ENCODE measurements around the gene THPO. TPM values are rescaled to one million over a fixed set of nuclear protein-coding genes. Genes with fewer than 3 reads are reported as not detected.
"Not testable (repeated sequence)": the region's sequence is repeated elsewhere in the genome, so short reads cannot be mapped to it uniquely, and the experiment has no call there.

Gene THPO
- total RNA-seq, 2 experiments from 2014 or later = not detected

- ChIA-PET CTCF (interaction anchor here (1.1 kb wide), 1 partner anchor 13 kb away, joined by 3 read pairs; the partner anchor contains the start of gene FAM131A), POLR2A (interaction anchor here (3.2 kb wide), 1 partner anchor 12 kb away, joined by 10 read pairs; the partner anchor contains the start of genes CLCN2 and POLR2H)
- Mint-ChIP-seq H3K9me3 (no peaks in the 10 kb centered on the region), H3K36me3 (ENCODE audit: low read depth) (peaks cover 2% of the 10 kb centered on the region), H3K27ac (no peak overlapping the region), H3K4me3 (no peak overlapping the region), H3K27me3 (no peaks in the 10 kb centered on the region), H3K4me1 (peaks cover 13% of the 10 kb centered on the region)
- DNase-seq = no peak
Observed at GRCh38 chr3:184349563-184350470, 28.2 kb downstream of the THPO start.

- H3K4me3 Mint-ChIP-seq = no peak overlapping the region
- H3K27me3 Mint-ChIP-seq = no peaks in the 10 kb centered on the region
- POLR2A ChIA-PET = interaction anchor here (1.0 to 2.4 kb wide), 4 partner anchors 10 to 32 kb away, joined by 3 to 10 read pairs (median 4); partner anchors contain the start of genes CLCN2 and POLR2H
- H3K4me1 Mint-ChIP-seq = peaks cover 9% of the 10 kb centered on the region
- CTCF ChIA-PET = interaction anchor here (1.3 kb wide), 1 partner anchor 24 kb away, joined by 6 read pairs; no protein-coding TSS in a partner anchor
- no peak for DNase-seq
- H3K9me3 Mint-ChIP-seq = no peaks in the 10 kb centered on the region
- H3K36me3 Mint-ChIP-seq (ENCODE audit: low read depth) = peaks cover 2% of the 10 kb centered on the region
- H3K27ac Mint-ChIP-seq = no peak overlapping the region
Observed at GRCh38 chr3:184348057-184348382, 30.0 kb downstream of the THPO start.

DNA sequence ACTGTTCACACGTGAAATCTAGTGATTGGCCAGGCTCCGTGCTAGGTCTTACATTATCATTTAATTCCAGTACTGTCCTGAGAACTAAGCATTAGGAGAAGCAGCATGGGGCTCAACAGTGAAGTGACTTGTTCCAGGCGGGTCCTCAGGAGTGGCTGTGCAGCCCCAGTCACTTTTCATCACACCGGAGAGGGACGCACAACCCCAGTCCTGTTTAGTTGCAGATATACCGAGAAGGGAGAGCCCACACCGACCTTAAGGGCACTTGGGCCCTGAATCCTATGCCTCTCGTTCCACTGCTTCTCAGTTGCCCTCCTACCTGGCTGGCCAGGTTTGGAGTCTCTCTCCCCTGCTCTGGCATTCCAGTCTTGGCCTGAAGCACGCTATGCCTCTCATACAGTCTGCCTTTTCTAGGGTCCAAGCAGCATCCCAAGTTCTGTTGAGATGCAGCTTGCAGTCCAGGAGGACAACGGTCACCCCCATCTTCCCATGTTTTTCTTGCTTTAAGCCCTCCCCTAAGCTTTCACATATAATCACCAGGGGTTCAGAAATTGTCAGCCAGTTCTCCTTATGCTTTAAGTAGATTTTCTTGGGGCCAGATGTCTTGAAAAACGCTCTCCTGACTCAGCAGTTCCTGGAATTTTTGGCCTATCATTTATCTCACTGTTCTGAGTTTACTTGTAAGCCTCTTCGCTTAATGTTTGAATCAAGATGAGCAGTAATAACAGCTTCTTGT, 30.5 kb downstream of the THPO start:
- no peaks in the 10 kb centered on the region for H3K27me3 Mint-ChIP-seq
- H3K4me3 Mint-ChIP-seq = no peak overlapping the region
- DNase-seq = no peak
- no peak overlapping the region for H3K27ac Mint-ChIP-seq
- POLR2A ChIA-PET = interaction anchor here (1.0 to 2.4 kb wide), 4 partner anchors 10 to 32 kb away, joined by 3 to 10 read pairs (median 4); partner anchors contain the start of genes CLCN2 and POLR2H
- peaks cover 9% of the 10 kb centered on the region for H3K4me1 Mint-ChIP-seq
- no peaks in the 10 kb centered on the region for H3K9me3 Mint-ChIP-seq
- H3K36me3 Mint-ChIP-seq (ENCODE audit: low read depth) = peaks cover 2% of the 10 kb centered on the region
- CTCF ChIA-PET = interaction anchor here (0.9 to 1.3 kb wide), 2 partner anchors 16 to 24 kb away, joined by 3 to 6 read pairs; no protein-coding TSS in a partner anchor

DNA sequence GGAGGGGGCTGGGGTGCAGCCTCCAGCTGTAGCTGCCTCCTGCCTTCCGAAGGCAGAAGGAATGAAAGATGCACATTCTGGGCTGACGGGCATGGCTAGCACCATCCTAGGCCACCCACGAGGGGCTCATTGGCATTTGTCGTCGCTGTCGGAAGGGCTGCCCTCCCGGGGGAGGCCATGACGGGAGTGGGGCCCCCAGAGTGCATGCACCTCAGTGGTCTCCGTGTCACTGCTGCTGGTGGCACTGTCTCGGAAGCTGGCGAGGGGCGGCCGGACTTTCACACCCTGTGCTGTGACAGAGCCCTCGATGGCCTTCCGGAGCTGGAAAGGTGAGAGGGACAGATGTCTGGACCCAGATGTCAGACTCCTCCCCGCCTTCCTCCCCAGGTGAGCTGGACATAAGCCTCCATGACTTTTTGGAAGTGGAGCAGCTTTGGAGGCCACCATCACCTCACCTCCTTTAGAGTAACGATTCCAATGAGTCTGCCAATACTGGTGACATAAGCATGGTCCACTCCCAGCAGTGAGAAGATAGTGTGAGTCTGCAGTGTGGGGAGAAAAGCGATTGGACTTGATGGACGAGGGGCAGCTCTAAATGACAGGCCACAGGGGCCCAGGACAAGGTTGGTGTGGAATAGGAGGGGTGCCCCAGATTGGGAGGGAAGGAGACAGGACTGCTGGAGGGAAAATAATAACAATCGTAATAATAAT, 31.4 kb downstream of the THPO start:
- H3K9me3 Mint-ChIP-seq = no peaks in the 10 kb centered on the region
- no peak for DNase-seq
- no peak overlapping the region for H3K4me3 Mint-ChIP-seq
- H3K27ac Mint-ChIP-seq = no peak overlapping the region
- H3K4me1 Mint-ChIP-seq = peaks cover 9% of the 10 kb centered on the region
- H3K36me3 Mint-ChIP-seq (ENCODE audit: low read depth) = peaks cover 2% of the 10 kb centered on the region
- H3K27me3 Mint-ChIP-seq = no peaks in the 10 kb centered on the region
- ChIA-PET POLR2A (interaction anchor here (2.4 kb wide), 1 partner anchor 15 kb away, joined by 10 read pairs; the partner anchor contains the start of genes CLCN2 and POLR2H), CTCF (interaction anchor here (0.9 kb wide), 1 partner anchor 17 kb away, joined by 3 read pairs; no protein-coding TSS in a partner anchor)

DNA sequence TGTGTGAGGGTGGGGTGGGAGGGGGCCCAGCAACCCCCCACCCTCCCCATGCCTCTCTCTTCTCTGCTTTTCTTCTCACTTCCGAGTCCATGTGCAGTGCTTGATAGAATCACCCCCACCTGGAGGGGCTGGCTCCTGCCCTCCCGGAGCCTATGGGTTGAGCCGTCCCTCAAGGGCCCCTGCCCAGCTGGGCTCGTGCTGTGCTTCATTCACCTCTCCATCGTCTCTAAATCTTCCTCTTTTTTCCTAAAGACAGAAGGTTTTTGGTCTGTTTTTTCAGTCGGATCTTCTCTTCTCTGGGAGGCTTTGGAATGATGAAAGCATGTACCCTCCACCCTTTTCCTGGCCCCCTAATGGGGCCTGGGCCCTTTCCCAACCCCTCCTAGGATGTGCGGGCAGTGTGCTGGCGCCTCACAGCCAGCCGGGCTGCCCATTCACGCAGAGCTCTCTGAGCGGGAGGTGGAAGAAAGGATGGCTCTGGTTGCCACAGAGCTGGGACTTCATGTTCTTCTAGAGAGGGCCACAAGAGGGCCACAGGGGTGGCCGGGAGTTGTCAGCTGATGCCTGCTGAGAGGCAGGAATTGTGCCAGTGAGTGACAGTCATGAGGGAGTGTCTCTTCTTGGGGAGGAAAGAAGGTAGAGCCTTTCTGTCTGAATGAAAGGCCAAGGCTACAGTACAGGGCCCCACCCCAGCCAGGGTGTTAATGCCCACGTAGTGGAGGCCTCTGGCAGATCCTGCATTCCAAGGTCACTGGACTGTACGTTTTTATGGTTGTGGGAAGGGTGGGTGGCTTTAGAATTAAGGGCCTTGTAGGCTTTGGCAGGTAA, 32.5 kb downstream of the THPO start:
- no peaks in the 10 kb centered on the region for H3K27me3 Mint-ChIP-seq
- DNase-seq = no peak
- H3K4me1 Mint-ChIP-seq = peaks cover 17% of the 10 kb centered on the region
- peaks cover 2% of the 10 kb centered on the region for H3K36me3 Mint-ChIP-seq (ENCODE audit: low read depth)
- H3K4me3 Mint-ChIP-seq = no peak overlapping the region
- ChIA-PET POLR2A (interaction anchor here (1.1 kb wide), 1 partner anchor 16 kb away, joined by 3 read pairs; the partner anchor contains the start of genes CLCN2 and POLR2H), CTCF (interaction anchor here (0.7 to 0.8 kb wide), 2 partner anchors 9 to 197 kb away, joined by 3 to 4 read pairs; no protein-coding TSS in a partner anchor)
- no peaks in the 10 kb centered on the region for H3K9me3 Mint-ChIP-seq
- no peak overlapping the region for H3K27ac Mint-ChIP-seq

- no peaks in the 10 kb centered on the region for H3K27me3 Mint-ChIP-seq
Observed at GRCh38 chr3:184344579-184345316, 33.3 kb downstream of the THPO start.

GRCh38 chr3:184343200-184343876, 34.7 kb downstream of the THPO start:
- Mint-ChIP-seq H3K36me3 (ENCODE audit: low read depth) (peaks cover 2% of the 10 kb centered on the region), H3K27ac (no peak overlapping the region), H3K4me3 (no peak overlapping the region), H3K9me3 (no peaks in the 10 kb centered on the region), H3K27me3 (no peaks in the 10 kb centered on the region), H3K4me1 (peaks cover 21% of the 10 kb centered on the region)
- no peak for DNase-seq
- CTCF ChIA-PET = no interaction called here
- POLR2A ChIA-PET = no interaction called here

More at GRCh38 chr3:184344579-184345316, 33.3 kb downstream of the THPO start:
- Mint-ChIP-seq H3K27ac (no peak overlapping the region), H3K36me3 (ENCODE audit: low read depth) (peaks cover 2% of the 10 kb centered on the region), H3K4me1 (peaks cover 18% of the 10 kb centered on the region), H3K4me3 (no peak overlapping the region), H3K9me3 (no peaks in the 10 kb centered on the region)
- ChIA-PET POLR2A (interaction anchor here (1.1 kb wide), 1 partner anchor 17 kb away, joined by 3 read pairs; the partner anchor contains the start of genes CLCN2 and POLR2H), CTCF (interaction anchor here (0.7 kb wide), 2 partner anchors 27 to 198 kb away, joined by 3 to 4 read pairs; no protein-coding TSS in a partner anchor)
- DNase-seq = no peak

DNA sequence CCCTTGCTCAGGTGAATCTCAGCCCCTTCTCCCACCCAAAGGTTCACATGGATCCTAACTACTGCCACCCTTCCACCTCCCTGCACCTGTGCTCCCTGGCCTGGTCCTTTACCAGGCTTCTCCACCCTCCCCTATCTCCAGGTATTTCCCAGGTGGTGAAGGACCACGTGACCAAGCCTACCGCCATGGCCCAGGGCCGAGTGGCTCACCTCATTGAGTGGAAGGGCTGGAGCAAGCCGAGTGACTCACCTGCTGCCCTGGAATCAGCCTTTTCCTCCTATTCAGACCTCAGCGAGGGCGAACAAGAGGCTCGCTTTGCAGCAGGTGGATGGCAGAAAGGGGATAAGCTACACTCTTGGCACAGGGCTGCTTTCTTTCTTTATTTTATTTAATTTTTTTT, 36.1 kb downstream of the THPO start:
- H3K4me1 Mint-ChIP-seq = peaks cover 19% of the 10 kb centered on the region
- DNase-seq = no peak
- peaks cover 2% of the 10 kb centered on the region for H3K36me3 Mint-ChIP-seq (ENCODE audit: low read depth)
- no peak overlapping the region for H3K27ac Mint-ChIP-seq
- no peaks in the 10 kb centered on the region for H3K27me3 Mint-ChIP-seq
- H3K9me3 Mint-ChIP-seq = no peaks in the 10 kb centered on the region
- ChIA-PET POLR2A (interaction anchor here (0.6 kb wide), 1 partner anchor 76 kb away, joined by 4 read pairs; no protein-coding TSS in a partner anchor), CTCF (interaction anchor here (1.1 kb wide), 1 partner anchor 12 kb away, joined by 4 read pairs; no protein-coding TSS in a partner anchor)
- H3K4me3 Mint-ChIP-seq = no peak overlapping the region

GRCh38 chr3:184339451-184340135, 38.4 kb downstream of the THPO start:
- H3K4me3 Mint-ChIP-seq; CTCF ChIA-PET; DNase-seq; H3K36me3 Mint-ChIP-seq (ENCODE audit: low read depth); H3K9me3 Mint-ChIP-seq; H3K27ac Mint-ChIP-seq; H3K27me3 Mint-ChIP-seq; POLR2A ChIA-PET: not testable (repeated sequence)
- peaks cover 34% of the 10 kb centered on the region for H3K4me1 Mint-ChIP-seq

GRCh38 chr3:184339001-184339400, 39.0 kb downstream of the THPO start:
- CTCF ChIA-PET = interaction anchor here (1.2 kb wide), 1 partner anchor 15 kb away, joined by 3 read pairs; no protein-coding TSS in a partner anchor
- H3K36me3 Mint-ChIP-seq (ENCODE audit: low read depth) = peaks cover 11% of the 10 kb centered on the region
- H3K4me1 Mint-ChIP-seq = peaks cover 39% of the 10 kb centered on the region
- POLR2A ChIA-PET = interaction anchor here (1.1 kb wide), 1 partner anchor 12 kb away, joined by 3 read pairs; no protein-coding TSS in a partner anchor
- H3K27me3 Mint-ChIP-seq = no peaks in the 10 kb centered on the region
- H3K27ac Mint-ChIP-seq = no peak overlapping the region
- no peaks in the 10 kb centered on the region for H3K9me3 Mint-ChIP-seq
- no peak for DNase-seq
- H3K4me3 Mint-ChIP-seq = no peak overlapping the region
